Heart left ventricle (tissue), 16 donors: ENCODE data around the gene NOX5. TPM values are rescaled to one million over a fixed set of nuclear protein-coding genes. Genes with fewer than 3 reads are reported as not detected.

Experiments
- ATAC-seq, 4 donors: fragments of 200-7000 bp; cut with Tn5 transposase; one replicate each; pipeline ENCODE4 v1.9.1; 2020 to 2022; ENCODE audit warnings: moderate library complexity in 4 of 4, mild to moderate bottlenecking in 3 of 4, moderate number of reproducible peaks in 1 of 4
- DNase-seq, 5 donors: peaks; one replicate each; pipeline ENCODE4 v3.0.0-alpha.2; 2020
- H3K27ac ChIP-seq, 12 donors: fragments of 200-600 bp; sonication (generic) in 4 of 12; one replicate each; pipeline versions ENCODE4 v1.5.0 to v1.8.0; 2016 to 2022; ENCODE audit warnings: mild to moderate bottlenecking in 2 of 12
- H3K27me3 ChIP-seq, 9 donors: fragments of 200-600 bp; sonication (generic) in 2 of 9; one replicate each; pipeline versions ENCODE4 v1.5.1 to v1.8.0; 2016 to 2022; ENCODE audit warnings: mild to moderate bottlenecking in 3 of 9
- H3K36me3 ChIP-seq, 9 donors: fragments of 200-600 bp; sonication (generic) in 2 of 9; one replicate each; pipeline versions ENCODE4 v1.5.0 to v1.8.0; 2018 to 2022; ENCODE audit warnings: mild to moderate bottlenecking in 2 of 9
- H3K4me1 ChIP-seq, 12 donors: fragments of 200-600 bp; sonication (generic) in 4 of 12; one replicate each; pipeline versions ENCODE4 v1.5.0 to v1.8.0; 2016 to 2022; ENCODE audit warnings: mild to moderate bottlenecking in 3 of 12
- H3K4me3 ChIP-seq, 12 donors: fragments of 200-600 bp; sonication (generic) in 4 of 12; one replicate each; pipeline versions ENCODE4 v1.5.0 to v1.8.0; 2017 to 2022; ENCODE audit warnings: mild to moderate bottlenecking in 9 of 12, moderate library complexity in 4 of 12
- H3K9me3 ChIP-seq, 12 donors: fragments of 200-600 bp; sonication (generic) in 4 of 12; one replicate each; pipeline versions ENCODE4 v1.5.0 to v1.8.0; 2016 to 2022; ENCODE audit warnings: mild to moderate bottlenecking in 1 of 12
- CTCF ChIP-seq, 12 donors: fragments of 200-600 bp; sonication (generic) in 4 of 12; IDR thresholded peaks; one replicate each; pipeline versions ENCODE4 v1.5.0 to v1.8.0; 2018 to 2022; ENCODE audit warnings: antibody characterized with exemption in 12 of 12, mild to moderate bottlenecking in 5 of 12
- POLR2A ChIP-seq, 2 donors: fragments of 450-650 bp; IDR thresholded peaks; one replicate each; pipeline ENCODE4 v1.6.1; 2017; ENCODE audit warnings: antibody characterized with exemption in 2 of 2, mild to moderate bottlenecking in 2 of 2, moderate library complexity in 2 of 2
- WGBS, 4 donors: extraction: QIAGEN DNeasy Blood & Tissue Kit in 2 of 4; methylation state at CpG; one replicate each; pipeline versions ENCODE4 v1.1.5 to v1.1.7; 2013 to 2018; 5-methylcytosine and 5-hydroxymethylcytosine counted together
- intact Hi-C, 10 donors: fragments of 100-400 bp; cut with DNase I; formaldehyde crosslinking; loops; one replicate each; pipeline versions ENCODE4 v1.11.1 to v1.14.2; 2022
- polyA plus RNA-seq, 2 donors: library from polyadenylated mRNA; stranded (reverse); fragments of 200-250 nt; gene quantifications; one replicate each; pipeline ENCODE4 v1.2.3, GENCODE V29; 2013
- total RNA-seq, 9 donors: library from RNA; depleted of rRNA in 2 of 9; stranded (reverse); fragments of >200 nt in 2 of 9; fragmentation: NEBNext Ultra II Directional in 3 of 9; extraction: Animal tissue kit (Norgen Biotek cat#: 25700) in 3 of 9; gene quantifications; one replicate each; pipeline versions ENCODE4 v1.1.0 to v1.2.4, GENCODE V29; 2016 to 2023
- donor health status: ischemic (EF 13 %, LVEDD 7.1; RV severe dilation, severe dysfunction).
- donor health status: healthy with polysubstance abuse.
- donor health status: DM: no; HTN: yes; CAD: no.
- donor health status: DM: no; HTN: no; CAD: no.
- donor health status: ischemic (EF 25% LVEDD 6.9; RV normal size, moderate dysfunction).
- donor health status: ischemic (EF 25% LVEDD 5.7; RV mildly dilated, moderate dysfunction).
- donor health status: healthy.
- donor health status: DM: yes; HTN: yes; CAD: no.
- donor health status: ischemic (EF 35%, LVEDD 5.7; RV mildly dilated, moderate dysfunction).
- donor health status: nonischemic (EF 11% LVEDD 7.7; RV severe dilation, severe dysfunction).
- donor health status: DM: yes; HTN: yes; CAD: no.
- donor health status: PGD.
- donor health status: ischemic (EF 29% LVEDD 5.4; RV normal size, mild dysfunction).
- donor health status: nonischemic (EF 23%, LVEDD 6.1; RV moderate dilation, normal function).

Gene NOX5
- total and polyA plus RNA-seq, 11 donors, result 0.02 to 0.29 (median 0.04) TPM; not detected in 6

GRCh38 chr15:69000725-69001503, 13.6 kb upstream of the NOX5 start:
- no peaks in the 10 kb centered on the region for H3K36me3 ChIP-seq
- H3K4me1 ChIP-seq, result peaks cover 0 to 31% (median 14%) of the 10 kb centered on the region in 12 donors
- H3K4me3 ChIP-seq, result no peak overlapping the region
- TF ChIP-seq CTCF (IDR thresholded peaks at IDR 0.05), result no peak
- no peak for TF ChIP-seq POLR2A (IDR thresholded peaks at IDR 0.05)
- no peak for DNase-seq
- 53 to 69% (median 62%) methylated on average over 4 of the region's 4 CpGs for WGBS, 4 donors
- no peaks in the 10 kb centered on the region for H3K9me3 ChIP-seq
- ATAC-seq, result peak in 2 of 4 donors; percentile 21 to 28
- no peak overlapping the region for H3K27ac ChIP-seq
- intact Hi-C loops, result no loop called here
- H3K27me3 ChIP-seq, result no peaks in the 10 kb centered on the region

- intact Hi-C loops, result no loop called here
- TF ChIP-seq POLR2A (IDR thresholded peaks at IDR 0.05) (no peak), CTCF (IDR thresholded peaks at IDR 0.05) (no peak)
These were observed 11.7 kb upstream of the NOX5 start for GRCh38 chr15:69002783-69003182.

GRCh38 chr15:69004011-69004410, 10.5 kb upstream of the NOX5 start:
- Histone ChIP-seq H3K4me3 (no peak overlapping the region), H3K4me1 (peaks cover 0 to 29% (median 12%) of the 10 kb centered on the region in 12 donors), H3K9me3 (peaks cover 0 to 23% (median 16%) of the 10 kb centered on the region in 12 donors), H3K36me3 (no peaks in the 10 kb centered on the region), H3K27ac (no peak overlapping the region), H3K27me3 (no peaks in the 10 kb centered on the region)
- intact Hi-C loops, result no loop called here
- 82 to 97% (median 84%) methylated on average over 2 of the region's 2 CpGs for WGBS, 4 donors
- DNase-seq (no peak), ATAC-seq (no peak)
- TF ChIP-seq CTCF (IDR thresholded peaks at IDR 0.05), result no peak
- TF ChIP-seq POLR2A (IDR thresholded peaks at IDR 0.05), result no peak

More at GRCh38 chr15:69002783-69003182, 11.7 kb upstream of the NOX5 start:
- DNase-seq (no peak), ATAC-seq (no peak)
- Histone ChIP-seq H3K27ac (no peak overlapping the region), H3K4me1 (peaks cover 0 to 31% (median 14%) of the 10 kb centered on the region in 12 donors), H3K9me3 (peaks cover 0 to 11% (median 7%) of the 10 kb centered on the region in 12 donors), H3K36me3 (no peaks in the 10 kb centered on the region), H3K27me3 (no peaks in the 10 kb centered on the region), H3K4me3 (no peak overlapping the region)
- WGBS, 4 donors, result 82 to 95% (median 89%) methylated on average over 4 of the region's 4 CpGs

- intact Hi-C loops, result no loop called here
- H3K4me3 ChIP-seq, result no peak overlapping the region
- H3K36me3 ChIP-seq, result no peaks in the 10 kb centered on the region
- peaks cover 0 to 33% (median 18%) of the 10 kb centered on the region in 12 donors for H3K9me3 ChIP-seq
- no peak for ATAC-seq
- no peak overlapping the region for H3K27ac ChIP-seq
- H3K4me1 ChIP-seq, result no peaks in the 10 kb centered on the region
- TF ChIP-seq CTCF (IDR thresholded peaks at IDR 0.05), result no peak
- no peak for TF ChIP-seq POLR2A (IDR thresholded peaks at IDR 0.05)
- no peaks in the 10 kb centered on the region for H3K27me3 ChIP-seq
- no peak for DNase-seq
These were observed 6.4 kb upstream of the NOX5 start for GRCh38 chr15:69008056-69008455.
